NAMALWA (cell line): ENCODE measurements around the gene PRELP.
"Not testable (repeated sequence)": the region's sequence is repeated elsewhere in the genome, so short reads cannot be mapped to it uniquely, and the experiment has no call there.

ENCODE experiments used
- DNase-seq: peaks from one replicate; pipeline ENCODE4 v3.0.0-alpha.2; 2015; ENCODE audit warnings: low spot score

PRELP gene

DNA sequence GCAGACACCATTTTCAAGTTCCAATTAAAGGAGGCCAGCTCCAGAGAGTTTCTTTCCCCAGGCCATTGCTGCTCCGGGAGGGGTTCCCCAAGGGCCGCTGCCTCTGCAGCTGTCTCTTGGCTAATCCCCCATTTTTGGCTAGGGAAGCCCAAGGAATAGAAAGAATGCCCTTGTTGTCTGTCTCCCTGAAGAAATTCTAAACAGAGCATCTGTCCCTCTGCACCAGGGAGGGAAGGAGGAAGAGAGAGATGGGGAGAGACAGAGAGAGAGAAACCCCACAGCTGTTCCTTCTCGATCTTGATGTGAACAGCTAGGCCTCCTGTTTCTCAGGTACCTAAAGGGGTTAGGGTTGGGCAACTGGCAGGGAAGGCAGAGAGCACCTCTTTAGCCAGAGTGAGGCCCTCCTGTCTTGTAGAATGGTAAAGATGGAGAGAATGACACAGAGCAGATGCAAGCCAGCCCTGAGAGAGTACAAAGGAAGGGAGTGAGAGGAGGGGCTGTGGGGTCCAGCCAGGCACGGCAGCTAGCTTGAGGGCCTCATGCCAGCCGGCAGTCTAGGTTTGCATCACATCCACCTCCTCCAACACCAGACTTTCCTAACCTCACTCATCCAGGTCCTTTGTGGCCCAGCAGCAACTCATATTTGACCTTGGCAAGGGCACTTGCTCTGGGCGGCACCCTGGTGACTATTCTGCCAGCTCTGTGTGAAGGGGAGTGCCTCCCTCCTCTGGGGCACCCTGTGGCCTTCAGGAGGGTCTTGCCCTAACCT is 31.4 kb downstream of the PRELP start:
- no peak for DNase-seq

- no peak for DNase-seq
Measured at GRCh38 chr1:203507759-203508158, 32.2 kb downstream of the PRELP start.

DNA sequence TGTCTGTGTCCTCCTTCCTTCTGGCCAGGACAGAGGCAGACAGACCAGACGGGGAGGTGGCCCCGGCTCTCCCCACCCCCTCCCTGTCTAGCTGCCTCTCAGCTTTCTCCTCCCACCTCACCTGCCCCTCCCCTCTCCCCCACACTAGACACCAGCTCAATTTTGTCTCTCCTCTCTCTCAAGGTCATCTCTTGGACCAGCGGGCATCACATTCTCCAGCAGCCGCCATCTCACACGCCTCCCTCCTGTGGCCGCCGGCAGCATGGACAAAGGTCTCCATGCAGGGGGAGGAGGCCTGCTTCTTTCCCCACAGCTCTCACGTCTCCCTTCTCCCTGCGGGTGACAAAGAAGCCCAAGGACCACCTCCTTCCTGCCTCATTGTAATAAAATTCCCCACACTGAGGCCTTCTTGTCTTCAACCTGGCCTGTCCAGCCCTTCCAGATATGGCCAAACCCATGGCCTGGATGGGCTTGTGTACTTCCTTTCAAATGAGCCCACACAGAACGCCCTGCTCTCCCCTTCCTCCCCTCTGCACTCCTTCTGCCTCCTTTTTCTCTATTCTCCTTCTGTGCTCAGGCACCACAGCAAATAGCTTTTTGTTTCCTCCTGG is 33.0 kb downstream of the PRELP start:
- DNase-seq = no peak

DNA sequence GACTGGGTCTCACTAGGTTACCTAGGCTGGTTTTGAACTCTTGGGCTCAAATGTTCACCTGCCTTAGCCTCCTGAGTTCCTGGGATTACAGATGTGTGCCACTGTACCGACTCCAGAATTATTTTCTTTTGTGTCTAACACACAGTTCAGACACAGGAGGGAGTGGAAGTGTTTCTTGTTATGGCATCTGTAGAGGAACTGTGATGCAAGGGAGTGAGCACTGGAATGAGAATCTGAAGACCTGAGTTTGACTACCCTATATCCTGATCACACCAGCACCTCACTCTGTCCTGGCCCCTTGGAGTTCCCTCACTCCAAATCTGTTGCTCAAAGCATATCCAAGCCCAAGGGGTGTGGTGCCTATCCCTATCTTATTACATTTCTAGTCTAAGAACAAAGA is 33.5 kb downstream of the PRELP start:
- DNase-seq = no peak

- no peak for DNase-seq
Measured at GRCh38 chr1:203511513-203511912, 35.9 kb downstream of the PRELP start.

- no peak for DNase-seq
Measured at GRCh38 chr1:203511930-203512329, 36.3 kb downstream of the PRELP start.

DNA sequence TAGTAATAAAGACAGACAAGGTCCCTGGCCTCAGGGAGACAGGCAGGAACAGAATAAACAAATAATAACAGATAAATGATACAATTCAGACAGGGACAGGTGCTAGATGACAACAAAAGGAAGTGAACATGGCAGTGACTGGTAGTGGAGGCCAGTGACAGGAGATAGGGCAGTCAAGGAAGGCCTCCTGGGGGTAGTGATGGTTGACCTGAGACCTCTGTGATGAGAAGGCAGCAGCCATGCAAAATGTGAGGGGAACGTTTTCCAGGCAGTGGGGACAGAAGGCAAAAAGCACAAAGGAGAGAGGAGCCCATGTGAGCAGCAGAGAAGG is 36.9 kb downstream of the PRELP start:
- DNase-seq = no peak

DNA sequence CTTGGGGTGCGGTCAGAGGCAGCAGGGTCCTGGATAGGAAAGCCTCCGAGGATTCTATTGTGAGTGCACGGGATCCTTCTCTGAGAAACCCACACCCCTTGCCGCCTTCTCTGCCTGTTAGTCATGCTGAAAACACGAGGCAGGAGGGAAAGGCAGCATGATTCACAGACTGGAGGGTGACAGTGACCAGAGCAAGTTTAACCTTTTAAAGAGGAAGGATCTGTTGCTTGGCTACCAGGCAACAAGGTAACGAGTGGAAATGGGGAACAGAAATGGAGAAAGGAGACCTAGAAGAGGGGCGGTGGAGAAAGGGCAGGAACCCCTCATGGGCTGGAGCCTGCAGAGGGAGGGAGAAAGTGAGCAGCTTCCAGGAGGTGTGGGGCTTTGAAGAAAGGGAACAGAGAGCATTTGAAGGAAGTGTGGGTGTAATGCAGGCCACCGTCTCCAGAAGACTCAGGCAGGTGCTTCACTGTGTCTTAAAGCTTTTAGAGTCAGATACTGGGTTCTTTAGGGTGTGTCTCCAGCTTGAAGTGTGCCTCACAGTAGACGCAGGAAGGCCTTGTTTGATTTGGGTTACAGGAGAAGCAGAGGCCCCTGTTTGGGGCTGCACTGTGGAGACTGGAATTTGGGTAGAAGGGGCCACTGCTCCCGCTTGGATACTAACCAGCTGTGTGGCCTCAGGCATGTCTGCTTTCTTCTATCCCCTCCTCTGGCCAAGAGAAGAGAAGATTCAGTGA is 37.4 kb downstream of the PRELP start:
- peak; percentile 12 for DNase-seq

DNA sequence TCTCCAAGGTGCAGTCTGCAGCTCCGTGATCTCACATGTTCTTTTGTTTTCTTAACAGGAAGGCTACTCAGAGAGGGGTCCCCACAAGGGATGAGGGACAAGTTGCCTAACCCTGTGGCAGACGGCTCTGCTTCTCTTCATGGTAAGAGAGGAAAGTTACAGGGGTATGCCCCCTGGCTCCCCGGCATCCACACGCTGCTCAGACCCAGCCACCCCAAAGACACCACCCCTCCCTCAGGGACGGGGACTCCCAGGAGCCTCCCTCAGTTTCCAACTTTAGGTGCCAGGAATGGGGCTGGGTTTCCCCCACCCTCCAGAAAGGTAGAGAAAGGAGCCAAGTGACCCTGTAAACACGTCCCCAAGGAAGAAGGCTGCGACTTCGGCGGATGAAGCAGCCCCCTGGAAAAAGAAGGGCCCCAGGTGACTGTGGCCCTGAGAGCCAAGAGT is 38.0 kb downstream of the PRELP start:
- DNase-seq = no peak

GRCh38 chr1:203516184-203516583 is 40.6 kb downstream of the PRELP start:
- DNase-seq = no peak

GRCh38 chr1:203516906-203517305 is 41.3 kb downstream of the PRELP start:
- no peak for DNase-seq

- no peak for DNase-seq
Measured at GRCh38 chr1:203517426-203518110, 42.0 kb downstream of the PRELP start.

DNA sequence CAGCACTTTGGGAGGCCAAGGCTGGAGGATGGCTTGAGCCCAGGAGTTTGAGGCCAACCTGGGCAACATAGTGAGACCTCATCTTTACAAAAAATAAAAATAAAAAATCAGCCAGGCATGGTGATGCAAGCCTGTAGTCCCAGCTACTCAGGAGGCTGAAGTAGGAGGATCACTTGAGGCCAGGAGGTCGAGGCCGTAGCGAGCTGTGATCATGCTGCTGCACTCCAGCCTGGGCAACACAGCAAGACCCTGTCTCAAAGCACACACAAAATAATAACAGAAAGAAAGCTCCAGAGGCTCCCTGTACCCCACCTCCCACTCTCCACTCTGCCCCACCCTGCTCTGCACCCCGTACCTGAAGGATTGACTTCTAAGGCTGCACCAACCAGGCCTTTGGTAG is 42.5 kb downstream of the PRELP start:
- DNase-seq = not testable (repeated sequence)

DNA sequence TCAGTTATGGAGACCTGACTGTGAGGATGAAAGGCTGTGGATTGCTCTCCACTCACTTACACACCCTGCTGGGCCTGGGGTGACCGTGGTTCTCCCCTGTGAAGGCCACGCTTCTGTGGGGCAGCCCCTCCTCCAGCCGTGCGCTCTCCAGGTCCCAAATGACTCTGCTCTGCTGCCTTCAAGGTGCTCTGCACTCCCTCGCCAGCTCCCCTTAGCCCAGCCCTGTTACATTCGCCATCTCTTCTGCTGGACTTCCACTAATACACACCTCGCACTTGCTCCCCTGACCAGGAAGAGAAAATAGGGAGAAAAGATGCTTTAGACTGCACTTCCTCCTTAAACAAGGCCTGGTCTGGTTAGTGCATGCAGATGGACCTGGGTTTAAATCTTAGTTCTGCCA is 42.9 kb downstream of the PRELP start:
- no peak for DNase-seq

- no peak for DNase-seq
Measured at GRCh38 chr1:203519053-203519840, 43.6 kb downstream of the PRELP start.

DNA sequence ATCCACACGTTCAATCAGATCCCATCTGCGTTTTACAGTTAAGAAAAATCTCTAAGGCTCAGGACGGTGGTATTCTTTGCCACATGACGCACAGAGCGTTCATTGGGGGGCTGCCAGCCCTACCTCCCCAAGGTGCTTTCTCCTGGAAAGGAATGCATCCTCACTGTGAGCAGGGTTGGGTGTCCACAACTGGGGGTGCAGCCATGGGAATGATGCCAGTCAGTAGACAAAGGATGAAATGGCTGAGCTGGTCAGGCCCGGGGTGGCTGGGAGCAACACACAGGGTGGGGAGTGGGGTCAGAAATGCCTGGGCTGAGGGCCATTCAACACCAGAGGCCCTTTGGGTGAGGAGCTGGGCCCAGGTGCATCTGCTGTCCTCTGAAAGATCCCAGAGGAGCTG is 44.3 kb downstream of the PRELP start:
- DNase-seq = no peak

DNA sequence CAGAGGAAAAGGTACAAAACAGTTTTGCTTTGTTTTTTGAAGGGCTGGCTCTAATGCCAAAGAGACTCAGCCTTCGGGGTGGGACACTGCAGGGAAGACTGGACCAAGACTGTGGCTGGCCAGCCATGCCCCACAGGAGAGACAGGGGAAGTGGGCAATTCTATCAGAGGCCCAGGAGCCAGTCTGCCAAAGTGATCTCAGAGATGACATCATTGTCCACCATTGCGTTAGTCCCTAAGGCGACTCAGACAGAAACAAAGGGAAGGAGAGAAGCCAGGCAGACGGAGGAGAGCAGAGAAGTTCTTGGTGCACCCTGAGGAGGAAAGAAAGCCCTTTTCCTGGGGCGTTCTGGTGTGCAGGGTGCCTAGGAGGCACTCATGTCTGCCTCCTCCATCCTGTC is 44.7 kb downstream of the PRELP start:
- no peak for DNase-seq

DNA sequence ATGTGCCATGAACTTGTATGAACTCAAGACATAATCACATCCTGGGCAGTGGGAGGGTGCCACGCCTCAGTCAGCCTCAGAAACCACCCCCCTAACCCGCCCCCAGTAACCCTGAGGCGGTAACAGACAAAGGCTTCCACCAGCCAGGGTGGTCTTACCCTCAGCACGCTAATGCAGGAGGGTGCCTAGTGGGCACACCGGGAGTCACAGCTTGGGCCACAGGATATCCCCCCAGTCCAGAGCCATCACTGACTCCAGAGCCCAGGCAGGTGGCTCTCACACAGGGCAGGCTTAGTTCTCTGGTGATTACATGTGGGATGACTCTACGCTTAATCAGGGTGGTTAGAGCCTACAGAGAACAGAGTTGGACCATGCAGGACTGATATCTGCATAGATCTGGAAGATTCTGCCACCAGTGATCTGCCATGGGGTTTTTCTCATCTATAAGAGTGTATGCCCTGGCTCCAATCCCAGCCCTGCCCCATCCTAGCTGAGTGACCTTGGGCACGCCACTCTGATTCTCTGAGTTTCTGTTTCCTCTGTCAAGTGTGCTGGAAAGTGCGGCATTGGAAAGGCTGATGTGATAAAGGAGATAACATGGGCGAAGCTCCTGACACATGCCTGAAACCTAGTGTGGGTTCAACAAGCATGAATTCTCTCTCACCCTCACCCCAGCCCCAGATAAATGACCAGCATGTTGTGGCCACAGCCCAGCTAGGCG is 45.6 kb downstream of the PRELP start:
- DNase-seq = no peak

- DNase-seq = no peak
Measured at GRCh38 chr1:203521812-203522211, 46.2 kb downstream of the PRELP start.

GRCh38 chr1:203522237-203522636 is 46.6 kb downstream of the PRELP start:
- no peak for DNase-seq

GRCh38 chr1:203523667-203524066 is 48.1 kb downstream of the PRELP start:
- DNase-seq = no peak
